GM19455 (cell line): Measurements from ENCODE around the gene WFIKKN2.

ENCODE experiments used
- ATAC-seq: cut with Tn5 transposase; IDR thresholded peaks from one replicate; pipeline ENCODE4 v1.9.1; 2021; ENCODE audit not compliant: unreplicated experiment

The WFIKKN2 gene

DNA sequence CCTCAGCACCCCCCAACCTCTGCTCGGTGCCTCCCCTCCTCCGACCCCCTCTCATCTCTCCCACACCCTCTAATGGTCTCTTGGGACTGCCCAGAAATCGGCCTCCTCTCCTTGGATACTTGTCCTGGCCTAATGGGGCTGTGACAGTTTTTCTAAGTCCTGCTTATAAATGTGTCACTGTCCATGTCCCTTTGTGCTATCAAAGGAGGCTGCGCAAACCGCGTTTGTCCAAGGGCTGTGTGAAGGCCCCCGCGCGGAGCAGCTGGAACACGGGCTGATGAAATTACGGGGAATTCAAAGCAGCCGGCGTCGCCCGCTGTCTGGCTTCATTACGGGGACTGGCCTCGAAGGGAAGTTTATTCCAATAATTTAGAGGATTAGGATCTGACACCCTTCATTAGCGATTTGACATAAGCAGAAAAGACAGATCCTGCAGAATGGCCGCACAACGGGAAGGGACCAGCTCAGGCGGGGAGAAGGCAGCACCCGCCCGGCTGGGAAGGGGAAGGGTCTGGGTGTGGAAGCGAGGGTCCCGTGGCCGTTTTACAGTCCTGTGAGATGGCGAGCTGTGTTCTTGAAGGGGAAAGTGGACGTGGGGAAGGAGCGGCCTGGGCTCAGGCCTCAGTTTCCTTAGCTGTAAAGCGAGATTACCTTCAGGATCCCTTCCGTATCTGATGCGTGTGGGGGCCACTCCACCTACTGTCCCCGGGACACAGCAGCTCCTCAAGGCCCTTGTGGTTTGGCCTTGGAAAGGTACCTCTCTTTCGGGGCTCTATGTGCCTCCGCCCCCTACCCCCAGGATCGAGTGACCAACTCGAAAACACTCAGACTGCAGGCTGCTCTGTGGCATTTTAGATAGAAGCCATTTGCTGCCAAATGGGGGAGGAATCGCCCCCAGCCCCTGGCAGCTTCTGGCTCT is 1.6 kb upstream of the WFIKKN2 start:
- no peak for ATAC-seq

DNA sequence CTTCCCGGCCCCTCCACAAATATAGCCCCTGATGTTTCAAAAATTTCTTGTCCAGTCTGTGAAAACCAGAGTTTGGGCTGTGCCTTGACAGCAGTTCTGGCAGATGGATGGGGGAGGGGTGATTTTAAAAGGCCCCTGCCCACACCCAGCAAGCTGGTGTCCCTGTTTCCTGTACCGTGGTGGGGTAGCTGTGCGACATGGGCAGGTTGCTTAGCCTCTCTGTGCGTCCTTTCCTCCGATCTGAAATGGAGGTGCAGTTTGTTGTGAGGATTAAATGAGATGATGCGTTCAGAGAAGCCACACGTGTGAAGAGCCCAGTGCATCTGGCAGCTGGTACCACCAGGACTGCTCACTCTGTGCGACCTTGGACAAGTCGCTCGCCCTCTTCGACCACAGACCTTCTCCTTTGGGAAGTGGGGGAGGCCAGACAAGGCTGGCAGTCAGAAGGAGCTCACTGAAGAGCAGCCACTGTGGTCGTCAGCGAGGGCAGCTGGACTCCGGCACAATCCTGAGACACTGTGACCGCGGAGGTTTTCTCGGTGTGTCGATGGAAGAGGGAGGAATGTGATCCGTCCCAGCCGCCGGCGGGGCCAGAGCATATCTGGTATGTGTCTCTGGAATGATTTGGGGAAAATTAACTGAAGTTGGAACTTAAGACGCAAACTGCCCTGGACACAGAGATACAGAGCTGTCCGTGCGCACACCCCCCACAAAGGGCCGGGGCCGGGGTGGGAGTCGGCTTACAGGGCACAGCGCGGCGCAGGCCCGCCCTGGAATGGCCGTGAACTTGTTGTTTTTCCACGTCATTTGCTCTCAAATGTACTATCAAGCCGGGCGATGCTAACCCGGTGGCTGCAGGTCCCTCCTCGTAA is 721 bp upstream of the WFIKKN2 start:
- no peak for ATAC-seq

DNA sequence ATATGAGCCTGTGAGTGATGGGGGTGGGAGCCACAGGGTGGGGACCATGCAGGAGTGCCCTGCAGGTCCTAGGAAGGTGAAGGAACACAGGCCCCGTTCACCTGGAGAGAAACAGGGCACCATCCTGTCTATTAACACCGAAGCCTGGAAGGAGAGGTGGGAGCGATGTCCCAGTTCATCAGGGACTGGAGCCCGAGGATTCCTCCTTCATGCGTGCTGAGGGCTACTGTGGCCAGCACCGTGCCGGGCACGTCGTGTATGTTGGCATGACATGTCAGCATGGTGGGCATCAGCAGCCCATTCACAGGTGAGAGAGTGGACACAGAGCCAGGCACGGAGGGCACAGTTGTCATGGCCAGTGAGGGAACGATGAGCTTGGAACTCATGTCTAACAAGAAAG is 1.4 kb downstream of the WFIKKN2 start:
- no peak for ATAC-seq

DNA sequence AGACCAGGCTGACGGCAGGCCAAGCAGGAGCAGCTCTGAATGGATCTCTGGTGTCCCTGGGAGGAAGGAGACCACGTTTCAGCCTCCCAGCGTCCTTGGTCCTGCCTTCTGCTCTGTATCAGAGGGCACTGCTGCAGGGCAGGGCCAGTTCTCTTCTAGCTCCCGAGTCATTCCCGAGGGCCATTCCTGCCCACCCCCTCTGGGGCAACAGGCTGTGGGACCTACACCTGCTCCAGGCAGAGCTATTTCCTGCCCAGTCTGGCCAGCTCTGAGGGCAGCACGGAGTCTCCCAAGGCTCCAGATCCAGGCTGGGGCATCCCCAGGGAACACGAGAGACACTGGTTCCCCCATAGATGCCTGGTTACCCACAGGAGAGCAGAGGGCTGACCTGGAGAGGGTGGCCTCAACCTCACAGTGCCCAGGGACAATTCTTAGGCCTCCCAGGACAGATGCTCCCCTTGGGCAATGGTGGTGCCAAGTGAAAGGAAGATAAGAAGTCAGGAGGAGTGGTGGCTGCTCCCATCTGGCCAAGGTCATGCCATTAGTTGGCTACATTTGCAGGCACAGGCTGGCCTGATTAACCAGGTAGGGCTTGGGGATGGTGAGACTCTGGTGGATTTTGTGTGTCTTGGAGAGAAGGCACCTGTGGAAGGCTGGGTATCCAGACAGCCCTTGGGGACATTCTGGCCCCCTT is 2.0 kb downstream of the WFIKKN2 start:
- ATAC-seq = no peak

DNA sequence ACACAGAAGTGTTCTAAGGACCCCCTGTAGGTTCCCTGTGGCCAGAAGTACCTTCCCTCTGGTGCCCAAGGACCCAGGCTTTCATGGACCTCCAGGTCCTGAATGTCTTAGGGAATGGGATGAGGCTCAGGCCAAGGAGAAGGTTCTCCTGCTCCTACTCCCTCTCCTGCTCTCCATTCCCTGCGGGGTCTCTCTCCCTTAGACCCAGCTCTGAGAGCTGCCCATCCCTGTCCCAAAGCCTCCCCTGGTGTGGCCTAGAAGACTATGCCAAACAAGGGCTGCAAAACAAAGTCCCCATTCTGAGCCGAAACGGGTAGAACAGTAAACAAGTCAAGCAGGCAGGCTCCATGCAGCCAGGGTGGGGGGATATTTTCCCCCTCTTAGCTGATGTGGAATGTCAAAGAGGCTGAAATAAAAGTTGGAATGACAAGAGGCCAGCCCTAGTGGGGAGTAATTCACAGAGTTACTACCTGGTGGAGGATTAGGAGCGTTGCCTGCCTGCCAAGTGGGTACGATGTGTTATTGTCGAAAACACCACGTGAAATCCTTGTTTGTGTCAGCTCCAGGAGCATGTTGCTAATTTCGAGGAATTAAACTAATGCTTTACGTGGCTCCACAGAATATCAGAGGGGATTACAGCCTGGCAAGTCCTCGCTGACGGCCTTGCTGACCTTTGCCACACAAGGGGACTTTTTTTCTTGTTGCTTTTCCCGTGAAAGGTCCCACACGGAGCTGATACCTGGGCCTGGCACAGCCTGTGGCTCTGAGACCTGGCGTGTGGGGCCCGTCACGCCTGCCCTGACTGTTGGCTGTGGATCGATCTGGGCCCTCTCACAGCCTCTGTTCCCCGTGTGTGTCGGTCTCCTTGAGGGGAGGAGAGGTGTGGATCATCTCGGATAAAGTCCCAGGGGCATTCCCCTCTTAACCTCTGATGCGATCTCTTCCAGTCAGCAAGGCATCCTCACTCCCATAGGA is 2.9 kb downstream of the WFIKKN2 start:
- no peak for ATAC-seq

DNA sequence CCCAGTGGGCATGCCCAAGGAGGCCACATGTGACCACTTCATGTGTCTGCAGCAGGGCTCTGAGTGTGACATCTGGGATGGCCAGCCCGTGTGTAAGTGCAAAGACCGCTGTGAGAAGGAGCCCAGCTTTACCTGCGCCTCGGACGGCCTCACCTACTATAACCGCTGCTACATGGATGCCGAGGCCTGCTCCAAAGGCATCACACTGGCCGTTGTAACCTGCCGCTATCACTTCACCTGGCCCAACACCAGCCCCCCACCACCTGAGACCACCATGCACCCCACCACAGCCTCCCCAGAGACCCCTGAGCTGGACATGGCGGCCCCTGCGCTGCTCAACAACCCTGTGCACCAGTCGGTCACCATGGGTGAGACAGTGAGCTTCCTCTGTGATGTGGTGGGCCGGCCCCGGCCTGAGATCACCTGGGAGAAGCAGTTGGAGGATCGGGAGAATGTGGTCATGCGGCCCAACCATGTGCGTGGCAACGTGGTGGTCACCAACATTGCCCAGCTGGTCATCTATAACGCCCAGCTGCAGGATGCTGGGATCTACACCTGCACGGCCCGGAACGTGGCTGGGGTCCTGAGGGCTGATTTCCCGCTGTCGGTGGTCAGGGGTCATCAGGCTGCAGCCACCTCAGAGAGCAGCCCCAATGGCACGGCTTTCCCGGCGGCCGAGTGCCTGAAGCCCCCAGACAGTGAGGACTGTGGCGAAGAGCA is 4.4 kb downstream of the WFIKKN2 start:
- ATAC-seq = no peak

DNA sequence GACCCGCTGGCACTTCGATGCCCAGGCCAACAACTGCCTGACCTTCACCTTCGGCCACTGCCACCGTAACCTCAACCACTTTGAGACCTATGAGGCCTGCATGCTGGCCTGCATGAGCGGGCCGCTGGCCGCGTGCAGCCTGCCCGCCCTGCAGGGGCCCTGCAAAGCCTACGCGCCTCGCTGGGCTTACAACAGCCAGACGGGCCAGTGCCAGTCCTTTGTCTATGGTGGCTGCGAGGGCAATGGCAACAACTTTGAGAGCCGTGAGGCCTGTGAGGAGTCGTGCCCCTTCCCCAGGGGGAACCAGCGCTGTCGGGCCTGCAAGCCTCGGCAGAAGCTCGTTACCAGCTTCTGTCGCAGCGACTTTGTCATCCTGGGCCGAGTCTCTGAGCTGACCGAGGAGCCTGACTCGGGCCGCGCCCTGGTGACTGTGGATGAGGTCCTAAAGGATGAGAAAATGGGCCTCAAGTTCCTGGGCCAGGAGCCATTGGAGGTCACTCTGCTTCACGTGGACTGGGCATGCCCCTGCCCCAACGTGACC is 5.0 kb downstream of the WFIKKN2 start:
- ATAC-seq = no peak

DNA sequence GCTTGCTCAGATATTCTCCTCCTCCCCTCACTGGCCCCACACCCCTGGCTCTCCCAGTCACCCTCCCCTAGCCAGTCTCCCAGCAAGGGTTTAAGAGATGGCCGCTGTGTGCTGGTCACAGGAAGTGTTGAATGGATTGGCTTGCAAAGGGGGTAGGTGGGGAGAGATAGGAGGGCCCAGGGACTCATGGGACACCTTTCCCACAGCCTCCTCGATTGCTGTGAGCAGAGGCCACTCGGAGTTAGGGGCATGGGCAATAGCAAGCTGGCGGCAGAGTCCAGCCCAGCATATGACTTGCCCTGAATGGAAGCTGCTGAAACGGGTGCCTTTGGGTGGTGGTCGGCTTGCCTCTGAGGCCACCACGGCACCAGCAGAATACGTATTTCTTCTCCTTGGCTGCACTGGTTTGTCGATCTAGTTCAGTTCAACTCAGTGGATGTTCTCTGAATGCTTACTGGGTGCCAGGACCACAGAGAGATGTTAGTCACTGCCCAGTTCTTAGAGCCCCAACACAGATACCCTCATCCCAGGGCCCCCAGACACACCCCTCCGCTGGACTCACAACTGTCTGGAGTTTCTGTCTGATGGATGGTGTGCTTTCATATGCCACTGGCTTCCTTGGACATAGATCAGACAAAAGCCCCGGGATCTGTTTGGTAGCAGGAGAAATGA is 6.0 kb downstream of the WFIKKN2 start:
- ATAC-seq = no peak

DNA sequence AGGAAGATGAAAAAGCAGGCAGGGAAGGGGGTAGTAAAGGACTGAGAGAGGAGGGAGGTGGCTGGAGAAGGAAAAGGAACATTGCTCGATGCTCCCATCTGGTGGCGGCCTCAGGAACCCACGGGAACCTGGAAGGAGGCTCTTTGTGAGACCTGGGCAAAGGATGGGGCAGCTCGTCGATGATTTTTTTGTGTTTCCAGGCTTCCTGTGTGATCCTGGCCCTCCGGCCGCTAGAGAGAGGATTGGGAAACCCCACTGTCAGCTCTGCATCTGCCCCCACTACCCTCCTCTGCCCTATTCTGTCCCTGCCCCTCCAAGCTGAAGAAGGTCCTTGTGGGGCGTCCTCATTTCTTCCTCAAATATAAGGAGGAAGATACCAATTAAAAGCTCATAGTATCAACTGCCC is 6.6 kb downstream of the WFIKKN2 start:
- ATAC-seq = no peak

DNA sequence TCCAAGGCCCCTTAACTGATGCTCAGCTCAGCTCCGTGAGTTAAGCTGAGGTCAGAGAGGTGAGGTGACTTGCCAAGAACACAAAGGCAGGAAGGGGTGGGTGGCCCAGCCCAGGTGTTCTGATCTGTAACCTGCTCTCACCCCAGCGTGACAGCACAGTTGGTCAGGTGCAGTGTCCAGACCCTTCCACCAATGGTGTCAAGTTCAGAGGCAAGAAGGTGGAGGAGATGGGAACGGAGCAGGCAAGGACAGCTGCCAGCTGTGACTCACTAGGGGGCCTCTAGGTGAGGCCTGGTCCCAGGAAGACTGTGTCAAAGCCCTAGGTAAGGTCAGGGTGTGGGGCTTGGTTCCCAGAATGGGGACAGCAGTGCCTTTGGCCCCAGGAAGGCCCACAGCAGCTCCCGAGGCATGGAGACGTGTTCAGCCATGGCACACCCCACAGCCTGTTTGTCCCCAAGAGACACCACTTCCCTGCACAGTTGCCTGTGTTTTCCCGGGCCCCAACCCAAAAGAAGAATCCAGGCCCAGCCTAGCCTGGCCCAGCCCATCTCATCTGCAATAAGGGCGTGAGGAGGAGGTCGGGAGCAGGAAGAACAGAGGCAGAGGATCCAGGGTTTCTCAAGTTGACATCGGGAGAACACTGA is 7.2 kb downstream of the WFIKKN2 start:
- no peak for ATAC-seq

DNA sequence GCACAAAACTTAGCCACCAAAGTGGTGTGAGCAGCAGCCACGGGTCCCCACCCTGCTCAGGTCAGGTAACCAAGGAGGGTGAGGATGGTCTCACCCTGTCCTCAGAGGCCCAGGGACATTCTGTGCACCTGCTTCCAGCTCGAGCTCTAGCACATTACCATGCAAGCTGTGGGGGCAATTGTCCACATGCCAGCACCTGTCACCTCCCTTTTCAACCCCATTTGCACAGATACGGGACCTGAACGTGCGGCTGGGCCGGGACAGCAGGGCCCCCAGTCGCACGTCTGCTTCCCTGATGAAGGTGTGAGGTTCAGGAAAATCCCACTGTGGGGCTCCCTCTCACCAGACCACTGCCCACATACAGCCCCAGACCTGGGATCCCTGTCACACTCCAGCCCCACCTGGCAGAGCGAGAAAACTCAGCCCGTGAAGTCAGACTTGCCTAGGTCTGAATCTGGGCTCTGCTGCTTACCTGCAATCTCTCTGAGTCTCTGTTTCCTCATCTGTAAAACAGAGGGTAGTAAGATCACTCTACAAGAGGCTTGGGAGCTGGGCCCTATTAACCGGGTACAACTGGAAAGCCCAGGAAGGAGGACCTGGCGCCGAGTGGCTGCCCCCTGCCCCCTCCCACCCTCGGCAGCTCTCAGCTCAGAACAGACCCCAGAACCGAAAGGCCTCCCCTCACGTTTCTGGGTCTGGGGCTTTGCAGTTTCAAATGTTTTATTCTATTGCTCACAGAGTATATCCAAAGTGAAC is 7.9 kb downstream of the WFIKKN2 start:
- ATAC-seq = no peak

DNA sequence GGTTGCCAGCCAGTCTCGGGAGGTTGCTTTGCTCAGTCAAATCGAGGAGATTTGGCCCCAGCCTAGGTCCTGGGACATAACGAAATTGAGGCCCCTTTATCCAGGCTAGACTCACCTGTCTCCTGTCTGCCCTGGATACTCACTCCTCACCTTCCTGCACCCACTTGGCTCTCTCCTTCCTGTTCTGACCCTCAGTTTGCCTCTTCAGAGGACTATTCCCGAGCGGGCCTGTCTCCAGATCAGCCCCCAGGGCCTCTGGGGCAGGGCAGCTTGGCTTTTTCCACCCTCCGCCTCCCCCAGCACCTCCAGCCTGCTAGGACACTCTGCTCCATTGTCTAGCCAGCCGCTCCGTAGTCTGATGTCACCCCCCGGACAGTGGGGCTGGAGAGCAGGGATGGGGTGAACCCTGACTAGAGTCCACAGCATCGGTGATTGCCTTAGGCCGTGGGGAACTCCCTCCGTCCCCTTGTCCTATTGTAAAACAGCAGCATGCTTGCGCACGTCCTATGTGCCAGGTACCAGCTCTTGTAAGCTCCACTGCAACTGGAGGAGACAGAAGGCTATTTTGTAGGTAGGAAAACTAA is 8.8 kb downstream of the WFIKKN2 start:
- ATAC-seq = no peak

DNA sequence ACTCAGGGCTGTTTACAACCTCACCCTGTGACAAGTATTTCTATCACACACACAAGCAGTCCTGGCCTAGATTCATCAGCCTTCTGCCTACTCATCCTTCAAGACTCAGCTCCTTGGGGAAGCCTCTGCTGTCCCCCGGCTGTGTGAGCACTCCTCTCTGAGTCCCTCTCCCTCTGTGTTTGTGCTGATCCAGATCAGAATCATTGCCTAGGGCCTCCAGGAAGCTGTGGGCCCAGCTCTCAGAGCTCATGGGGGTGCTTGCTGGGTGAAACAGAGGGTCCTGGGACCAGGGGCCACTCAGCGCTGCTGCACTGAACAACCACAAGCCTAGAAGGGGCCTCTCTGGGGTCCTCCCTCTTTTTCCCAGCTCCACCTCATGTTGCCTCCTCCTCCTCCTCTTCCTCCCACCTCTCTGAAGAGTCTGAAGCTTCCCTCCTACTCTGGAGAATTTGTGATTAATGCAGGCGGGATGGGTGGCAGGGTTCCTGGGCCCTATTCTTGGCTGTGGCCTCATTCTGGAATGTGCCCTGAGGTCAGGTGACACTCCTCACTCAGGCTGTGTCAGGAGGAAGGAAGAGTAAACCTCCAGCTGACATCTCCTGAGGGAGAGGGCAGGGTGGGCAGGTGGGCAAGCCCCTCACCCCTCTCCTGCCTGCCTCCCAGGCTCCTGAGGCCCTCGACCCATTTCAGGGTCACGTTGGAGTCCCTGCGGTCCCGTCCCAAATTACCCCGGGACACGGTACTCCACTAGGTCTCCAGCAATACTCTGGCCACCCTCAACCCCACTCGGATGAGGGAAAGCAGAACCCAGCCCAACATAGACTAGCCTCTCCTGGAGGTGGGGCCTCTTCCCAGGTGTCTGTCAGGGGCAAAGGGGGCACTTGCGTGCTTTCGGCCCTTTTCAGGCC is 10.1 kb downstream of the WFIKKN2 start:
- no peak for ATAC-seq

DNA sequence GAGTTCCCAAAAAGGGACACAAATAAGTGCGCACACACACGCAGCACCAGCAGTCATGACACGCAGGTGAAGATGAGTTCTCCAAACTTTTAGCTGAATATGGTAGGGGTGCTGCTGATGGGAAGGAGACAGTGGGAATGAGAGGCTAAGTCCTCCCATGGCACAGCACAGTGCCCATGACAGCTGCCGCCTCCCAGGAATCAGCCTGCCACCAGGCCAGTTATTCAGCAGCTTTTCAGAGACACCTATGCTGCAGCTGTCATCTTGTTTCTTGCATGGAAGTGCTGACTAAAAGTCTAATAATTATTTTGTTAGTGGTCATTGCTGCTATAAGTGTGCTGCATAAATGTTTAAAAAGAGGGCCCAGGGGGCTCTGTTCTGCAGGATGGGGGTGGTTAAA is 12.2 kb downstream of the WFIKKN2 start:
- ATAC-seq = no peak

DNA sequence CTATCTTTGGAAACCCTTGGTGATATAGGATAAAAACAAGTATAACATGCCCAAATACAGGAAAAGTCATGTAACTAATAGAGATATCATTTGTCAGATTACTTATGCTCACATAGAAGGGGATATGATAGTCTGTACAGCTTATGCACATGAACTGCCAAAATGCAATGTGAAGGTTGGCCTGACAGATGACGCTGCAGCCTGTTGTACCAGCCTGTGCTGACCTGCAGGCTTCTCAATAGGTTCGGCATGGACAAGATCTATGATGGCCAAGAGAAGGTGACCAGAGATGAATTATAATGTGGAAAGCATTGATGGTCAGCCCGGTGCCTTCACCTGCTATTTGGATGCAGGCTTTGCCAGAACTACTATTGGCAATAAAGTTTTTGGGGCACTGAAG is 12.7 kb downstream of the WFIKKN2 start:
- no peak for ATAC-seq

DNA sequence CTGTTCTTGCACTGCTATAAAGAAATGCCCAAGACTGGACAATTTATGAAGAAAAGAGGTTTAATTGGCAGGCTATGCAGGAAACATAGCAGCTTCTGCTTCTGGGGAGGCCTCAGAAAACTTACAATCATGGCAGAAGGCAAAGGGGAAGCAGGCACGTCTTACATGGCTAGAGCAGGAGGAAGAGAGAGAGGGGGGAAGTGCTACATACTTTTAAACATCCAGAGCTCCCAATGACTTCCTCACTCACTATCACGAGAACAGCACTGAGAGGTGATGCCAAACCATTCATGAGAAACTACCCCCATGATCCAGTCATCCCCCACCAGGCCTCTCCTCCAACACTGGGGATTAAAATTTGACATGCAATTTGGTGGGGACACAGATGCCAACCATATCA is 13.3 kb downstream of the WFIKKN2 start:
- ATAC-seq = no peak
